HepG2 (cell line): ENCODE data around the gene CENPP. TPM values are rescaled to one million over a fixed set of nuclear protein-coding genes. Genes with fewer than 3 reads are reported as not detected.

Experiments
- ATAC-seq: fragments of 200-7000 bp; cut with Tn5 transposase; 3 replicates; pipeline ENCODE4 v1.9.1; 2020; ENCODE audit warnings: mild to moderate bottlenecking, moderate library complexity
- BruUV-seq: library from RNA; stranded (reverse); fragments of 400-500 nt; replicated peaks from 2 replicates; lab custom pipeline; 2021; lab: Mats Ljungman, UMichigan
- CTCF ChIA-PET: fragments of 300-600 bp; formaldehyde crosslinking; extraction: SDS; loops from one replicate; lab custom pipeline; 2021; ENCODE audit warnings: low total read pairs, inconsistent platforms, low intra/inter-chr PET ratio; lab: Yijun Ruan, JAX
- POLR2A ChIA-PET: fragments of 350-600 bp; sonication (Branson Sonifier 250); formaldehyde crosslinking; loops from one replicate; lab custom pipeline; 2020; ENCODE audit warnings: antibody characterized with exemption, inconsistent platforms; lab: Yijun Ruan, JAX
- DNase-seq: peaks from one replicate; pipeline ENCODE4 v3.0.0-alpha.2; 2015; ENCODE audit warnings: low spot score
- FAIRE-seq: peaks from 3 replicates; lab custom pipeline; 2011; peaks lifted over from hg19 to GRCh38; lab: Jason Lieb, UNC
- H2AFZ ChIP-seq: one replicate; pipeline ENCODE4 v1.6.1; 2011; ENCODE audit warnings: low read length, inconsistent platforms
- H3K27ac ChIP-seq: fragments of 300-600 bp; 3 replicates; pipeline ENCODE4 v1.8.0; 2011; ENCODE audit warnings: mixed run types, mild to moderate bottlenecking, mixed read lengths, low read length, inconsistent platforms; ENCODE audit not compliant: insufficient read depth; ENCODE audit errors: extremely low read length
- H3K27me3 ChIP-seq, 2 experiments: fragments of 200-600 bp in 1 of 2; 2 replicates in 1 of 2; 3 replicates in 1 of 2; pipeline versions ENCODE4 v1.6.0 to v1.8.0; 2011; ENCODE audit warnings: low read length in 2 of 2, mild to moderate bottlenecking in 2 of 2, moderate library complexity in 2 of 2, inconsistent platforms in 1 of 2; ENCODE audit not compliant: insufficient read depth in 2 of 2, control insufficient read depth in 1 of 2
- H3K36me3 ChIP-seq, 2 experiments: fragments of 200-600 bp in 1 of 2; replicated peaks in 1 of 2; 2 replicates in 1 of 2; 3 replicates in 1 of 2; pipeline versions ENCODE4 v1.5.1 to v1.8.0; 2011; ENCODE audit warnings: low read length in 2 of 2, inconsistent platforms in 1 of 2; ENCODE audit not compliant: insufficient read depth in 2 of 2, control insufficient read depth in 1 of 2
- H3K4me1 ChIP-seq: 2 replicates; pipeline ENCODE4 v1.5.1; 2012; ENCODE audit warnings: low read length, inconsistent platforms; ENCODE audit not compliant: insufficient read depth
- H3K4me2 ChIP-seq: 2 replicates; pipeline ENCODE4 v1.6.0; 2011; ENCODE audit warnings: low read depth, low read length, inconsistent platforms
- H3K4me3 ChIP-seq, 3 experiments: fragments of 200-600 bp in 1 of 3; sonication (generic), shearing (Covaris generic) in 1 of 3; replicated peaks in 1 of 3; 2 replicates each; pipeline ENCODE4 v1.5.1; 2011 to 2016; ENCODE audit warnings: low read length in 3 of 3, inconsistent platforms in 2 of 3, low read depth in 2 of 3, mild to moderate bottlenecking in 2 of 3, control low read depth in 1 of 3, mixed read lengths in 1 of 3; ENCODE audit not compliant: insufficient read depth in 1 of 3
- H3K79me2 ChIP-seq: one replicate; pipeline ENCODE4 v1.6.1; 2011; ENCODE audit warnings: low read length, inconsistent platforms; ENCODE audit not compliant: insufficient read depth
- H3K9ac ChIP-seq: 2 replicates; pipeline ENCODE4 v1.6.0; 2011; ENCODE audit warnings: mild to moderate bottlenecking, low read depth, low read length, inconsistent platforms; ENCODE audit not compliant: insufficient read depth
- H3K9me3 ChIP-seq: 2 replicates; pipeline ENCODE4 v1.5.1; 2012; ENCODE audit warnings: mild to moderate bottlenecking, low read length
- H4K20me1 ChIP-seq: 2 replicates; pipeline ENCODE4 v1.6.0; 2011; ENCODE audit warnings: inconsistent platforms, mild to moderate bottlenecking, low read length, moderate library complexity; ENCODE audit not compliant: insufficient read depth
- ATAD3A ChIP-seq: sonication (generic); formaldehyde crosslinking; IDR thresholded peaks from 2 replicates; pipeline ENCODE4 v1.4.0; 2020; ENCODE audit warnings: missing genetic modification reagents
- DNMT3B ChIP-seq: conservative IDR thresholded peaks from 2 replicates; pipeline ENCODE4 v1.6.1; 2016; ENCODE audit warnings: missing biosample characterization, control low read depth
- KLF16 ChIP-seq, 2 experiments: sonication (generic) in 1 of 2; formaldehyde crosslinking in 1 of 2; IDR thresholded peaks; 2 replicates each; pipeline versions ENCODE4 v1.6.1 to v1.8.0; 2016 to 2023; ENCODE audit warnings: missing genetic modification reagents in 2 of 2, missing compliant biosample characterization in 1 of 2
- MAFF ChIP-seq: IDR thresholded peaks from 2 replicates; pipeline ENCODE4 v1.6.1; 2011; ENCODE audit warnings: low read depth, low read length, improper control_type of control experiment
- MAFK ChIP-seq, 2 experiments: IDR thresholded peaks in 1 of 2; conservative IDR thresholded peaks in 1 of 2; 2 replicates each; pipeline ENCODE4 v1.6.1; 2011; ENCODE audit warnings: improper control_type of control experiment in 2 of 2, low read length in 2 of 2
- ZNF251 ChIP-seq: sonication (generic); formaldehyde crosslinking; IDR thresholded peaks from 2 replicates; pipeline ENCODE4 v1.9.0; 2021; ENCODE audit warnings: mild to moderate bottlenecking, missing genetic modification reagents
- ZNF350 ChIP-seq: sonication (generic); formaldehyde crosslinking; IDR thresholded peaks from 2 replicates; pipeline ENCODE4 v1.4.0; 2020; ENCODE audit warnings: mild to moderate bottlenecking, low read depth, missing genetic modification reagents, borderline replicate concordance
- WGBS: methylation state at CpG from one replicate; pipeline ENCODE4 v1.1.6; 2017; ENCODE audit warnings: low lambda C conversion rate; 5-methylcytosine and 5-hydroxymethylcytosine counted together
- in situ Hi-C: cut with HindIII; loops from 2 replicates; pipeline ENCODE4 v1.10.0; 2017; ENCODE audit warnings: low pct_unique_long_range_greater_than_20kb; ENCODE audit not compliant: extremely low pct_ligation_motif_present
- intact Hi-C: fragments of 100-400 bp; cut with micrococcal nuclease; formaldehyde crosslinking; loops from one replicate; pipeline ENCODE4 v1.10.0; 2022; ENCODE audit not compliant: unreplicated experiment
- polyA plus RNA-seq, 8 experiments: library from polyadenylated mRNA; depleted of rRNA in 3 of 8; stranded (reverse) in 7 of 8; unstranded in 1 of 8; fragments of >200 nt; fragmentation: Illumina TruSeq in 4 of 8; extraction: Trizol in 4 of 8; gene quantifications; 2 replicates each; pipeline versions ENCODE4 v1.2.1 to v1.2.3, GENCODE V29; 2011 to 2016; ENCODE audit warnings: low read depth in 4 of 8, missing spikeins in 1 of 8, mixed read lengths in 1 of 8; ENCODE audit not compliant: insufficient read depth in 1 of 8
- total RNA-seq, 5 experiments: library from RNA; depleted of rRNA; stranded (reverse); fragments of >200 nt; fragmentation: Illumina TruSeq; extraction: Trizol; gene quantifications; 2 replicates each; pipeline ENCODE4 v1.2.3, GENCODE V29; 2016; ENCODE audit warnings: low read depth in 1 of 5

Gene CENPP
- total and polyA plus RNA-seq, 2 of the 13 experiments (the other 11 are each of a cell fraction or from before 2014, with no cell fraction given) = 2.0 to 11.4 TPM

DNA sequence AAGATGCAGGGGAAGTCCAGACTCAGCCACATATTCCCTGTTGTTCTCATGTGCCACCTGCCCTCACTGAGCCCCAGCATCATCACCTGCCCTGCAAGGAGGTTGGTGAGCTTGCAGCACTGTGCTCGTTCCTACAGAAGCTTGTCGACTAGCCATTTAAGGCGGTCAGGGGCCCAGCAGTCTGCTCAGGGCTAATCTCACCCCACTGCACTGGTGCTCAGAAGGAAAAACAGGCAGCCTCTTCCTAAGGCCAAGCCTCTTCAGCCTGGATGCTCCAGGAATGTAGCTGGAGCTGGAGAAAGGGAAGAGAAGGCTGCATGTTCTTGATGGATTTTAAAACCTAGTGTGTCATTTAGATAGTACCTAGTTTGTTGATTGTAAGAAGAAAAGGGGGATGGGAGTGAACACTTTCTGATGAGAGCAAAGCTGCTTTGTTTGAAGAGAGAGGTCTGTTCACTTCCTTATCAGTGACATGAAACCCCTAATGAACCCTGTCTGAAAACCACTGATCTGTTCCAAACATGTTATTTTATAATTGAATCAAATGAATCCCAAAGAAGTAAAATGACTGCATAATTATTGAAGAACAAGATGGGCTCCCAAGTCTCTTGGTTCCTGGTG lies 167.1 kb downstream of the CENPP start (continued):
- no peak for TF ChIP-seq KLF16 (CRISPR knock-in tag; IDR thresholded peaks at IDR 0.05)
- no peak for TF ChIP-seq ZNF251 (CRISPR knock-in tag)
- no peak for TF ChIP-seq ATAD3A (CRISPR knock-in tag)
- no peak for TF ChIP-seq DNMT3B

- BruUV-seq = no TSS peak
- no peak for DNase-seq
- WGBS = 91% methylated on average over 9 of the region's 9 CpGs
- H3K9me3 ChIP-seq = no peaks in the 10 kb centered on the region
- no peak for ATAC-seq
- H3K4me2 ChIP-seq = no peak overlapping the region
- H2AFZ ChIP-seq = no peak overlapping the region
- H3K36me3 ChIP-seq = no peaks in the 10 kb centered on the region
- FAIRE-seq = no peak
- intact Hi-C loops (no loop called here), in situ Hi-C loops (no loop called here)
- no peak overlapping the region for H3K4me3 ChIP-seq
- no peak overlapping the region for H3K9ac ChIP-seq
- H3K4me1 ChIP-seq = no peaks in the 10 kb centered on the region
- ChIA-PET CTCF (no interaction called here), POLR2A (no interaction called here)
- no peaks in the 10 kb centered on the region for H4K20me1 ChIP-seq
- no peaks in the 10 kb centered on the region for H3K79me2 ChIP-seq
- H3K27ac ChIP-seq = no peak overlapping the region
- TF ChIP-seq MAFF (peak; percentile 86), ZNF350 (CRISPR knock-in tag) (no peak), MAFK (conservative IDR thresholded peaks at IDR 0.05 in 1 of 2, IDR thresholded peaks at IDR 0.05 in 1 of 2; ENCODE audit: low read length in 2 of 2) (peak; percentile 79 to 94)
- no peaks in the 10 kb centered on the region for H3K27me3 ChIP-seq
Observed at GRCh38 chr9:92493749-92494387, 168.1 kb downstream of the CENPP start.
